Islet precursor cell (in vitro differentiated cells): ENCODE results near the gene PTPRN2.
"Not testable (repeated sequence)": the region's sequence is repeated elsewhere in the genome, so short reads cannot be mapped to it uniquely, and the experiment has no call there.

ENCODE experiments used
- DNase-seq: peaks from one replicate; pipeline ENCODE4 v3.0.0-alpha.2; 2018

The PTPRN2 gene

GRCh38 chr7:158587162-158588084, at the start of gene PTPRN2:
Gene PTPRN2, minus strand, starts transcription at chr7:158587823.
- DNase-seq = peak; percentile 74

GRCh38 chr7:158633055-158633956, 45.7 kb upstream of the PTPRN2 start:
- DNase-seq = no peak

- no peak for DNase-seq
Measured at GRCh38 chr7:158631574-158632195, 44.1 kb upstream of the PTPRN2 start.

GRCh38 chr7:158626289-158626688, 38.7 kb upstream of the PTPRN2 start:
- DNase-seq = not testable (repeated sequence)

GRCh38 chr7:158623241-158623640, 35.6 kb upstream of the PTPRN2 start:
- DNase-seq = no peak

GRCh38 chr7:158620839-158621441, 33.3 kb upstream of the PTPRN2 start:
- no peak for DNase-seq

GRCh38 chr7:158620418-158620817, 32.8 kb upstream of the PTPRN2 start:
- DNase-seq = no peak

GRCh38 chr7:158618745-158619140, 31.1 kb upstream of the PTPRN2 start:
- no peak for DNase-seq

- no peak for DNase-seq
Measured at GRCh38 chr7:158617737-158618128, 30.1 kb upstream of the PTPRN2 start.

GRCh38 chr7:158616050-158616449, 28.4 kb upstream of the PTPRN2 start:
- DNase-seq = no peak

GRCh38 chr7:158614700-158615099, 27.1 kb upstream of the PTPRN2 start:
- no peak for DNase-seq

GRCh38 chr7:158613481-158613880, 25.9 kb upstream of the PTPRN2 start:
- no peak for DNase-seq

GRCh38 chr7:158612546-158612945, 24.9 kb upstream of the PTPRN2 start:
- DNase-seq = peak; percentile 23

- DNase-seq = peak; percentile 33
Measured at GRCh38 chr7:158611541-158611940, 23.9 kb upstream of the PTPRN2 start.

GRCh38 chr7:158609313-158609974, 21.8 kb upstream of the PTPRN2 start:
- peak; percentile 23 for DNase-seq

GRCh38 chr7:158607563-158607962, 19.9 kb upstream of the PTPRN2 start:
- DNase-seq = peak; percentile 0

- peak; percentile 34 for DNase-seq
Measured at GRCh38 chr7:158606671-158607424, 19.2 kb upstream of the PTPRN2 start.

GRCh38 chr7:158606129-158606528, 18.5 kb upstream of the PTPRN2 start:
- no peak for DNase-seq

GRCh38 chr7:158603773-158604755, 16.4 kb upstream of the PTPRN2 start:
- DNase-seq = peak; percentile 40
